Measurements from ENCODE around the gene ANGPTL2.

Gene ANGPTL2

GRCh38 chr9:127102176-127102575, 20.3 kb downstream of the ANGPTL2 start:
- no peak for DNase-seq (ENCODE audit: extremely low read depth, low read depth)
- TF ChIP-seq CTCF (IDR thresholded peaks at IDR 0.05; ENCODE audit: low read depth, low read length): no peak

GRCh38 chr9:127099664-127100063, 22.8 kb downstream of the ANGPTL2 start:
- TF ChIP-seq CTCF (IDR thresholded peaks at IDR 0.05; ENCODE audit: low read depth, low read length): no peak
- DNase-seq (ENCODE audit: extremely low read depth, low read depth): no peak

DNA sequence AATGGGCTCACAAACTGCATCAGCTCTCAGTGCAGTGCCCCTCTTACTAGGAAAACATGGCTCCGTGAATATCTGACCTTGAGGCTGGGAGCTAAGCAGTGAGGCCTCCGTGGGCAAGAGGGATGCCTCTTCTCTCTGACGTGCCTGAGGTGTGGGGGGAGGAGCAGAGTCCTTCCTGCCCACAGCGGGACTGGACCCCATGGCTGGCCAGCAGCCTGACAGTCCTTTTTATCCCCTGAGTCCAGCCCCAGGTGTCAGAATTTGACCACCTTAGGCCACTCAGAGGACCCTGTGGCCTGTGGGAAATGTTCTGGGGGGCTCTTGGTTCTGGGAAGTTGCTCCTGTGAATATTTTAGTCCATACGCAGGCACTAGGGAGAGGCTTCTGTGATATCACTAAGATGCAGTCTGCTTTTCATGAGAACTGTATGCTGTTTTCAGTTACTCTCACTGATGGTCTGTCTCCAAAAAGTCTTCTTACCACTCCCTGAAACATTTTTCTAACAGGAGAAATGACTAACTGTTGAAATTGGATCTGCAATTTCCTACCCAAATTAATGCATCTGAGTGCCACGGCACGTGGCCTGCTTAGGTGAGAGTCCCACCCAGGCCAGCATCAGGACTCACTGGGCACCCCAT, 23.4 kb downstream of the ANGPTL2 start:
- TF ChIP-seq CTCF (IDR thresholded peaks at IDR 0.05; ENCODE audit: low read depth, low read length): no peak
- DNase-seq (ENCODE audit: extremely low read depth, low read depth): no peak

GRCh38 chr9:127097683-127098082, 24.8 kb downstream of the ANGPTL2 start:
- DNase-seq (ENCODE audit: extremely low read depth, low read depth): no peak
- no peak for TF ChIP-seq CTCF (IDR thresholded peaks at IDR 0.05; ENCODE audit: low read depth, low read length)

DNA sequence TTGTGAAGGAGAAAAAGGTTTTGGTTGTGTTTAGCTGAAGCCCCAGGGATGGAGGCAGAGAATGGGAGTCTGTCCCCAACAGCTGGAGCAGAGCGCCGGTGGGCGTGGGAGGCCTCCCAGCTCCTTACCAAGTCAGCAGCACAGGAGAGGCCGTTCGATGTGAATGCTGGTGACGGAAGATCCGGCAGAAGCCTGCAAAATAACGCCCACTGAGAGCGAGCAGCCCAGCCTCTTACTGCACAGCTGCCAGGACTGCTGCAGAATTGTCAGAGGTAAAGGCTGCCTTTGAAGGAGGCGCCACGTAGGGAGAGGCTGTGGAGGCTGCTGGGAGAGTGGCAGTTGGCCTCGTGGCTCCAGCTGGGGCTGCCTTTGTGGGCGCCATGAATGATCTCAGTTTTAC, 26.2 kb downstream of the ANGPTL2 start:
- DNase-seq (ENCODE audit: extremely low read depth, low read depth): no peak
- TF ChIP-seq CTCF (IDR thresholded peaks at IDR 0.05; ENCODE audit: low read depth, low read length): no peak

DNA sequence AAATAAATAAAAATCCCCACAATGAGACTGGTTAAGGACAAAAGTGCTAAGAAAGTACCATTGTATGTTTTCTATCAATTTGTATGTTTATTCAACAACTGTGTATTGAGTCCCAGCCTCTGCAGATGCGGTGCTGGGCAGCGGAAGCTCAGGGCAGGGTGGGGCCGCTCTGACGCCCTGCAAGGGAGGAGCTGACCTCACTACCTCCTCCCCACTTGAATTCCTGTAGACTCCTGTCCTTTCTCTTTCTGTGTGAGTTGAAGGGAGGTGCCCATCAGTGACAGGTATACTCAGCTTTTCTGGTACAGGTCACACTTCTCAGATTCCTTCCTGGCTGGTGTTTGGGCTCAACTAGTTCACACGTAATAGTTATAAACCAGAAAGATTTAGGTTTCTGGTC, 27.0 kb downstream of the ANGPTL2 start:
- TF ChIP-seq CTCF (IDR thresholded peaks at IDR 0.05; ENCODE audit: low read depth, low read length): no peak

DNA sequence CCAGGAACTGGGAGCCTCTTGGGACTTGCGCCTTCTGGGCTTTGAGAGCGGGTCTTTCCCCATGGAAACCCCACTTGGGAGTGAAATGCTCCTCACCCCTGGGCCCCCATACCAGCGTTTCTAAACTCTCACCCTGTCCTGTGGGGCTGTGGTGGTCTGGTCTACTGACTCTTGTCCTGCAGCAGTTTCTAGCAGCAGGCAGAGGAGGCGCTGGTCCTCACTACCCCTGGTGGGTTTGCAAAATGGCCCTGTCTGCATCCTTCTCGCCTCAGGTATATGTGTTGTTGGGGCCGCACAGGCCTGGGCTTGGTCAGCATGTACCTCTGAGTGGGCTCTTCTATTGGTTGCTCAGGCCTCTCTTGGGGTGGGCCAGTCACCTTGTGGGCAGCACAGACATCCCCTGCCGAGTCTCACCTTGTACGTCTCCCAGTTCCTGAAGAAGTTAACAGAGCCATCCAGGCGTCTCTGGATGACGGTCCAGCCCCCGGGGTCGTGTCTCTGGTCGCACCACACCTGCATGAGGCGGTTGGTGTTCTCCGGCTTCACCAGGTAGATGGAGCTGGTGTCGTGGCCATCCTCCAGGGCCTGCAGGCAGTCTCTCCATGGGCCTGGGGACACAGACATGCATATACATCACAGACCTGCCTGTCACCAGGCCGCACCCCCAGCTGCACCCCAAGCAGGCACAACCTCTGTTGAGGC, 29.0 kb downstream of the ANGPTL2 start:
- no peak for TF ChIP-seq CTCF (IDR thresholded peaks at IDR 0.05; ENCODE audit: low read depth, low read length)
- DNase-seq (ENCODE audit: extremely low read depth, low read depth): no peak

More for the DNA sequence above, 27.0 kb downstream of the ANGPTL2 start:
- DNase-seq (ENCODE audit: extremely low read depth, low read depth): no peak

Data from AG09319 (cell line).